LNCaP clone FGC (cell line): ENCODE measurements around the gene TMPRSS2.

ENCODE experiments used
- DNase-seq: peaks from one replicate; pipeline ENCODE4 v3.0.0-alpha.2; 2011; ENCODE audit warnings: low read depth
- H3K4me3 ChIP-seq: 2 replicates; pipeline ENCODE4 v1.5.1; 2011; ENCODE audit warnings: mild to moderate bottlenecking, low read depth, low read length, control low read depth
- CTCF ChIP-seq: IDR thresholded peaks from 2 replicates; pipeline ENCODE4 v1.5.1; 2012; ENCODE audit warnings: mild to moderate bottlenecking; ENCODE audit not compliant: control insufficient read depth, insufficient read depth; ENCODE audit errors: extremely low read depth

TMPRSS2 gene

DNA sequence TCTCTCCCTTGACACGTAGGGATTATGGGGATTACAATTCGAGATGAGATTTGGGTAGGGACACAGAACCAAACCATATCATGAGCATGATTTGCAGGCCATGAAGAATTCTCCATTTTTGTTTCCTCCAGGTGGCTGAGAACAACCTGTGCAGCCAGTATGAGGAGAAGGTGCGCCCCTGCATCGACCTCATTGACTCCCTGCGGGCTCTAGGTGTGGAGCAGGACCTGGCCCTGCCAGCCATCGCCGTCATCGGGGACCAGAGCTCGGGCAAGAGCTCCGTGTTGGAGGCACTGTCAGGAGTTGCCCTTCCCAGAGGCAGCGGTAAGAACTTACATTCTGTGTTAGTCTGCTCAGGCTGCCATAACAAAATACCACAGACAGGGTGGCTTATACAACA, 72.3 kb downstream of the TMPRSS2 start:
- DNase-seq, result no peak
- TF ChIP-seq CTCF, result no peak
- H3K4me3 ChIP-seq, result no peak overlapping the region

DNA sequence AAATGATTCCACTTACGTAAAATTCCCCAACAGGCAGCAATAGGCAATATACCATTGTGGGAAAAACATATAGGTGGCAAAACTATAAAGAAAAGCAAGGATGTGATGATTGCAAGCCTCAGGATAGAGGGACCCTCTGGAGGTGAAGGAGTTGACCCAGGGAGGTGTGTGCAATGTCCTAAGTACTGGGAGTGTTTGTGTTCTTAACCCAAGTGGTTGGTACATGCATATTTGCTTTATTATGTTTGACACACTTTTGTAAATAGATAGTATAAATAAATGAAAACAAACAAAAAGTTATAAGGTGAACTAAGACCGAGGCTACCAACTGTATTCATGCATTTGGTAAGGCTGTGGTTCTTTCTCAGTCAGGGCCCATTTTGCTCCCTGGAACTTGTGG, 74.4 kb downstream of the TMPRSS2 start:
- H3K4me3 ChIP-seq, result no peak overlapping the region
- no peak for TF ChIP-seq CTCF
- peak; percentile 79 for DNase-seq

DNA sequence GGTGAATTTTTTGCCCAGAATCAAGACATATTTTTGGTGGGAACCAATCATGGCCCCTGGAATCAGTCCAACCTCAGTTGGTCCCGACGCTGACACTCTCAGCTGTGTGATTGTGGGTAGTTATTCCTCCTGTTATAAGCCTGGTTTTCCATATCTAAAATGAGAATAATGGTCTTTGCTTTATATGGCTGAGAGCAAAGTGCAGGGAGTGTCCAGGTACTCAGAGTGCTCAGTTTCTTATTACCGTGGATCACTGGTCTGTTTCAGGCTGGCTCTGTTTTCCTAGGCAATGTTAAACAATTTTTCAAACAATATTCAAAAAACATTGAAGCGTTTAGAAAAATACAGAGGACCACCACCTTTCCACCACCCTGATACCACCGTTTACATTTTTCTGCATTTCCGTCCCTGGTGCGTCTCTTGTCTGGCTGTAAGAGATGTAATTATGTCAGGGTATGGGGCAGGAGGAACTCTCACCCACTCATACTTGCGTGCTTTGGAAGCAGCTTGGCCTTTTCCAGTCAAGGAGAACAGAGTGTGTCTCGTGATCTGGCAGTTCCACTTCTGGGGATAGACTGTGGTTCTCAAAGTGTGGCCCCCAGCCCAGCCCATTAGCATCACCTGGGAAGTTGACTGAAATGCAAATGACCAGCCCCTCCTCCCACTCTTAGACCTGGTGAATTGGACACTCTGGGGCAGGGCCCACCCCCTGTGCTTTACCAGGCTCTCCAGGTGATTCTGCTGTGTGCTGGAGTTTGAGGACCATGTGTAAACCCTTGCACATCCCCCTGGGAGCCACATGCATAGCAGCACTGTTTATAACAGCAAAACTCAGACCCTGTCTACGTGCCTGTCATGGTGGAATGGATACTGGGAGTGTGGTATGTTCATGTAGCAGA, 75.1 kb downstream of the TMPRSS2 start:
- DNase-seq, result no peak
- H3K4me3 ChIP-seq, result no peak overlapping the region
- no peak for TF ChIP-seq CTCF

DNA sequence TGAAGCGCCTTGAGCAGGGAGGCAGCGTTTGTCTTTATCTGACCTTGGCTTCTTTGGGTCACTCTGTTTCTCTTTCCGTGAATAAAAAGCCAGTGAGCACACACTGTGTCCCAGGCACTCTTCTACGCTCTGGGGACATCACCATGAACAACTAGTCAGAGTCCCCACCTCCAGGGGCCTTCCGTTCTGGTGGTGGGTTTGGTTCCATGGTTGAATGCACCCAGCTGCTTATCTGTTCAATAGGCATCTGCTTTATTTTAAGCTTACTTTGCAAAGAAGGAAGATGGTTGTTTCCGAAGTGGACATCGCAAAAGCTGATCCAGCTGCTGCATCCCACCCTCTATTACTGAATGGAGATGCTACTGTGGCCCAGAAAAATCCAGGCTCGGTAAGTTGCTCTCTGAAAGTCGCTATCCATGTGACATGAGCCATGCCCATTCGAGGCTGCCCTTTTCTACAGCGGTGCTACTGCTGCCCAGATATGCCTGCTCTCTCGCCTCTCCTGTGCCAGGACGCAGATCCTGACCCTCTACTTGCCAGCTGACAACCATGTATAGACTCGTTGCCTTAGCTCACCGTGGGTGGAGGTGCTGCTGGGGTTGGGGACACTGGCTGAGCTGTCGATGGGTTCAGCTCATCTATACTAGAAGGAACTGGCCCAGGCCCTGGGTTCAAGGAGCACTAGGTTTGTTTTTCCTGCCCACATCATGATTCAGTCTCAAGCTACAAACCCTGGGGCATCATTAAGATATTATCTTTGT, 76.0 kb downstream of the TMPRSS2 start:
- no peak for DNase-seq
- no peak for TF ChIP-seq CTCF
- no peak overlapping the region for H3K4me3 ChIP-seq

GRCh38 chr21:41429925-41430491, 78.0 kb downstream of the TMPRSS2 start:
- TF ChIP-seq CTCF, result no peak
- H3K4me3 ChIP-seq, result no peak overlapping the region
- DNase-seq, result no peak

DNA sequence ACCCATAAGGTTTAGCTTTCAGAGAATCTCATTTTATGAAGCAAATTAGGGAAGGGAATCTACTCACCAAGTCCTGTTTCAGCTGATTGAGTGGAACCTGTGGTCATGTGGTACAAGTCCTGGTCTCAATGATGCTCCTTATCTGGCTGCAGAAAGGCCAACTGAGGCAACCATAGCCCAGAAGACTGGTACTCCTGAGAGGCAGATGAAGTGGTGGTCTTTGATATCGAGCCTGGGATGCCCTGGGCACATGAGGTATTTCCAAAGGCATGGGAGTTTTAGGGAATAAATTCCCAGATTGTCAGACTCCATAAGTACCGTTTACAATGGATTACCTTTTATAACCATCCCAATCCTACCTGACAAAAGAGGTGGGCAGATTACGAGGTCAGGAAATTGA, 78.7 kb downstream of the TMPRSS2 start:
- no peak for DNase-seq
- H3K4me3 ChIP-seq, result no peak overlapping the region
- TF ChIP-seq CTCF, result no peak
